HG03095 (cell line): Measurements from ENCODE around the gene PROB1.
A peak's percentile ranks its signal among the peaks of the same experiment; 100 is the strongest.
"Not testable (repeated sequence)": the region's sequence is repeated elsewhere in the genome, so short reads cannot be mapped to it uniquely, and the experiment has no call there.

Experiments used
- ATAC-seq: cut with Tn5 transposase; IDR thresholded peaks from one replicate; pipeline ENCODE4 v1.9.1; 2021; ENCODE audit warnings: moderate library complexity; ENCODE audit not compliant: unreplicated experiment

PROB1 gene

DNA sequence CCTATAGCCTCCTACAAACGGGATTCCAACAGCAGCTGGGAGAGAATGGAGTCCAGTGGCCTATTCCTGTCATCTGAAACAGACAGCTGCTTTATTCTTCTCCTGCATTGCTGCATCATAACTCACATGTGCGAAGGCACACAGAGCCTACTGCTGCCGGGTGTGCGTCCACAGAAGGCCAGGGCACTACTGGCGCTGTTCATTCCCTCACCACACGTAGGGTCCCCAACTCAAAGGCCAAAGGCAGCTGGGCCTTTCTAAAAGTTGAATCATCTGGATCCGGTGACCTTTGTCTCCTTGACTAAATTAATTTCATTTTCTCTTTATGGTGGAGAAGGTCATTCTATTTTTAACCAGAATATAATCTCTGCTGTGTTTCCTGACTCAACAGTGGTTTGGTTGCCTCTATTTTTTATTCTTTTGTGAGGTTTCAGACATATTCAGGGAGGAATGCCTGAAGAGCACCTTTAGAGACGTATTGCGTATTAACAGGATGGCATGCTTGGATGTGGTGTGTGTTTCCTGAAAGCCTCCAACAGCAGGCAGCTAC lies 19.8 kb upstream of the PROB1 start:
- ATAC-seq, result no peak

GRCh38 chr5:139413963-139414362 lies 19.1 kb upstream of the PROB1 start:
- no peak for ATAC-seq

- no peak for ATAC-seq
Measured at GRCh38 chr5:139413153-139413552, 18.2 kb upstream of the PROB1 start.

GRCh38 chr5:139410993-139411828 lies 16.3 kb upstream of the PROB1 start:
- ATAC-seq, result no peak

DNA sequence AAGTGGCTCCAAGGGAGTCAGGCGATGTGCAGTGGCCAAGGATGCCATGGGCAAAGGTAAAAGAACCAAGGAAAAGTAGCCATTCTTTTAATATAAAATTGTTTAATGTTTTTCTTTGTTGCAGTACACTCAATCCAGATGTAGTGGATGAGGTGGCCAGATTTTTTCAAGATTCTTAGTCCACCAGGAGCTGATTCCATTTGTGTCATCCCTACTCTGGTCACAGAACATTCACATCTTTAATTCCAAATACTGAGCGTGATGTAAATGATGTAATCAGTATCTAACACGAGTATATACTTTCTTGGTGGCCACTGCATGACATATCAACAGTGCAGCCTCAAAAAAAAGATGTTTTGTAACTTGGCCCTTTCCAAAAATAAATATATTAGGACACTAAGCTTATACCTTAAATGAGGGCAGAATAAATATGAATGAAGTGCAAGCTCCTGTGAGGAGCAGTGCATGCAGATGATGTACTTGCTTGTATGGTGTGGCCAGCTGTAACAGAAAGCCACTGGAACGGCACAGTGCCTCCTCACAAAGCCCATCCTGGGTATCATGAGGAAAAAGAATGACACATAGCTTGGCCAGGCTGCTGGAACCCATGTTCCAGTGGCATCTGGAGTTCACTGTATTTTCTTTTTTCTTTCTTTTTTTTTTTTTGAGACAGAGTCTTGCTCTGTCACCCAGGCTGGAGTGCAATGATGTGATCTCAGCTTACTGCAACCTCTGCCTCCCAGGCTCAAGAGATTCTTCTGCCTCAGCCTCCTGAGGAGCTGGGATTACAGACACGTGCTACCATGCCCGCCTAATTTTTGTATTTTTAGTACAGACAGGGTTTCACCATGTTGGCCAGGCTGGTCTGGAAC lies 15.5 kb upstream of the PROB1 start:
- no peak for ATAC-seq

DNA sequence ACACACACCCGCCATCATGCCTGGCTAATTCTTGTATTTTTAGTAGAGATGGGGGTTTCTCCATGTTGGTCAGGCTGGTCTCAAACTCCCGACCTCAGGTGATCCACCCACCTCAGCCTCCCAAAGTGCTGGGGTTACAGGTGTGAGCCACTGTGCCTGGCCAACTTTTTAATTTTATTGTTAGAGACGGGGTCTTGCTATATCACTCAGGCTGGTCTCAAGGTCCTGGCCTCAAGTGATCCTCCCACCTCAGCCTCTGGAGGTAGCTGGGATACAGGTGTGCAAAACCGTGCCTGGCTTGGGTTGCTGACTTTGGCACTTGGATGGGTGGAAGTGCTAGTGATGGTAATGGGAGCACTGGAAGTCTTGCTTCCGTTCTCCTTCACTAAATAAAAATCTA lies 14.2 kb upstream of the PROB1 start:
- ATAC-seq, result not testable (repeated sequence)

GRCh38 chr5:139408191-139408590 lies 13.3 kb upstream of the PROB1 start:
- no peak for ATAC-seq

DNA sequence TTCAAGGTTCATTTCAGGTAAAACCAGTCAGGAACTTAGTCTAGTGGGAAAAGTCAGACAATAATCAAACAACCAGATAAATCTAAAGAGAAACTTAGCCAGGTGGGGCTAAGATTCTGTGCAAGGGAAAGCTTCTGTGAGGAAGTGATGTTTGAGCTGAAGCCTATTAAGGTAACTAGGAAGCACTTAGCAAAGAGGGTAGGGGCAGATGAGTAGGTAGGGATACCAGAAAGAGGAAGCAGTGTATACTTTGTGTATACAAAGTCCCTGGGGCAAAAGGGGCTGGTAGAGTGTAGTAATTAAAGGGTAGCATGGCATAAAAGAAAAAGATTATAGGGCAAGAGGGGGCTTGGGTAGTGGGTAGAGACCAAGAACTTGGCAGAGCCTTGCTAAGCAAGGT lies 12.6 kb upstream of the PROB1 start:
- ATAC-seq, result no peak

DNA sequence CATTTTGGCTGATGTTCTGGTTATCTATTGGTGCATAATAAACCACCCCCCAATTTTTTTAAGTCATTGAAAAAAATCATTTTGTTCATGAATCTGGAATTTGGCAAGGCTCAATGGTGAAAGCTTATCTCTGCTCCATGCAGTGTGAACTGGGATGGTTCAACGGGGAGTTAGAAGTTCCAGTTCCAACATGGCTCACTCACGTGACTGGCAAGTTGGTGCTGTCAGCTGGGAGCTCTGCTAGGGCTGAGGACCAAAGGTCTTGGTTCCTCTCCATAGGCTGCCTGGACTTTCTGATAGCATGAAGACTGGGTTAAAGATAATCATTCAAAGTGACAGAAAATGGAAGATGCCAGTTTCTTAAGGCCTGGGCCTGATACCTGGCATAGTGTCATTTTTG lies 12.1 kb upstream of the PROB1 start:
- ATAC-seq, result no peak

GRCh38 chr5:139404484-139404840 lies 9.6 kb upstream of the PROB1 start:
- no peak for ATAC-seq

DNA sequence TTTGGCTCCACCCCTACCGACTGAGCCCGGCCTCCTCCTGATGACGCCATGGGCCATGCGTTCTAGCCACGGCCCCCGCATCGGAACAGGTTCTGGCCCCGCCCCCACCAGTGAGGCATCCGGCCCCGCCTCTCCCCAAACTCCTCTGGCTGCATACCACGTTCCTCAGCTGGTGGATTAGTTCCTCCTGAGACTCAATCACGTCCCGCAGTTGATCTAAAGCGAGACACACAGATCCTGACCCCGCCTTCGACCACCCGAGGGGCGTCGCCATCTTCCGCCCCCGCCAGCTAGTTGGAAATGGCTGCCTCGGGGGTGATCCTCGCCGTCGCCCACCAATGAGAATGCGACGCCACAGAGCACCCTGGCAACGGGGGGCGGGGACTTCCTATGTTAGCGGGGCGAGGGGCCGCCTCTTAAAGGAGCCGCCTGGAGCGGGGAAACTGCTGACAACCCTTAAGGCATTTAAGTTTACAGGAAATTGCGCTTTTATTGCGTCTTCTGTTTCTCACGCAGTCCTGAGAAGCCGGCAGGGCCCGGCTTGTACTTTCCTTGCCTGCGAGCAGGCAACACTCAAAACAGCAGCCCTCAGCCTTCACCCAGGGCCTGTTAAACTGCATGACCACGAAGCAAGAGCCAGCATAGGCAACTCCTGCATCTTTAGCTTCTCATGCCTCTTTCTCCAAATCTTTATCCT lies 9.0 kb upstream of the PROB1 start, which contains the start of gene SPATA24:
Gene SPATA24 (minus strand): TSS at position 303 of the 697 bp plus-strand sequence. CDS start 29 bp downstream, at position 274.
- peak; percentile 76 for ATAC-seq

- no peak for ATAC-seq
Measured at GRCh38 chr5:139403418-139403786, 8.5 kb upstream of the PROB1 start.

- no peak for ATAC-seq
Measured at GRCh38 chr5:139402561-139403158, 7.8 kb upstream of the PROB1 start.

GRCh38 chr5:139401546-139401945 lies 6.6 kb upstream of the PROB1 start:
- ATAC-seq, result no peak

- ATAC-seq, result no peak
Measured at GRCh38 chr5:139399501-139400121, 4.7 kb upstream of the PROB1 start.

DNA sequence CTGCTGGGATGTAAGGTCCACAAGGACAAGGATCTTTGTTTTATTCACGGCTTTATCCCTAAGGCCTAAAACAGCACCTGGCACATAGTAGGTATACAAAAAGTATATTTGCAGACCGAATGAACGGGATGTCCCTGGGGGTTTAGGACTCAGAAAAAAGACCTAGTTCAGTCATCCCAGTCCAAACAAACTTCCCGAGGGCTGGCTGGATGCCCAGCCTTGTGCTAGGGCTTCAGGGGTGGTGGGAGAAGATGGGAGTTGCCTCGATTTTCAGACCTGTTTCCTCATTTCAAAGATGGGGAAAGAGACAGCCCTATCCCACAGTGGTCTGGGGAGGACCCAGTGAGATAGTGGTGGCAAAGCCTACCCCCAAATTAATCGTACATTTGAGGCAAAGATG lies 3.0 kb upstream of the PROB1 start:
- no peak for ATAC-seq

DNA sequence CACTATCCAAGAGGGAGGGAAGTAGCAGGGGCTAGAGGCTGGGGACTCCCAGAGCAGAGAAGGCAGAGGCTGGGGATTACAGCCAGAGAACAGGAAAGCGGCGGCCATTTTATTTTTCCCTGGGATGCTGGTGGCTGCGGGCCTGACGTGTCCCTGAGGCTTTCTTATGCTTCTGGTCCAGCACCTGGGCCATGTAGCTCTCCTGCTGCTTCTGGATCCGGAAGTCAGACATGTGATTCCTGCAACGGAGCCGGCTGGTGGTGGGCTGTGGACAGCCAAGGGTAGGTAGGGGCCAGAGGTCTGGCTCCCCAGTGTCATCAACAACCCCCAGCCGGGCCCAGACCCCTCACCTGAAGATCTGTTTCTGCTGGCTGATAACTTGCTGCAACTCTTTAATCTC lies 1.8 kb upstream of the PROB1 start:
- no peak for ATAC-seq

- no peak for ATAC-seq
Measured at GRCh38 chr5:139395844-139396640, 1.1 kb upstream of the PROB1 start.

DNA sequence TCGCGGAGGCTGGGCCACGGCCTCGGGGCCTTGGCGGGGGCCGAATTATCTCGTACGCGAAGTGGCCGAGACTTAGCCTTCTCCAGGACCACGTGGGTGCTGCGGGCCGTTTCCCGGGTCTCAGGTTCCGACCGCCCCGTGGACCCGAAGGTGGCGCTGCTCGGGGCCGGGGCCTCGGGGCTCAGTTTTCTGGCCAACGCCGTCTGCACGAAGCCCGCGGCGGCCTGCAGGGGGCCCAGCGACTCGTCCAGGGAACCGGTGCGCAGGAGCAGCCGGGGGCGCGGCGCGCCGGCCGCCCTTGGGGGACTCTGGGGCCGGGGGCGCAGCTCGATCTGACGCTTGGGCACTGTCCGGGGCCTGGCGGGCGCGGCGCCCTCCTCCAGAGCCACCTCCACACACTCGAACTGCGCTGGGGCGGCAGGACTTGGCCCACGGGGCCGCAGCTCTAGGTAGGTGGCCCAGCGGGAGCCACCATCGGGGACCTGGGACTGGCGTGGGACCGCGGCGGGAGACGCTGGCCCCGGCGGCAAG lies 716 bp downstream of the PROB1 start:
- no peak for ATAC-seq
